B cell (primary cell): ENCODE data around the gene PCDHA7.

Experiments
- CTCF ChIP-seq: fragments of 200-600 bp; IDR thresholded peaks from one replicate; pipeline ENCODE4 v1.8.0; 2022; ENCODE audit warnings: antibody characterized with exemption, mild to moderate bottlenecking
- EZH2 ChIP-seq: IDR thresholded peaks from 2 replicates; pipeline ENCODE4 v1.6.1; 2012; ENCODE audit warnings: borderline replicate concordance, low read depth, mild to moderate bottlenecking, moderate library complexity, low read length; ENCODE audit not compliant: insufficient read depth, poor library complexity, severe bottlenecking

- TF ChIP-seq EZH2 (no peak), CTCF (no peak)
Measured at GRCh38 chr5:140828362-140828737, 5.7 kb upstream of the PCDHA7 start.
